ENCODE measurements around the gene FFAR2.
A peak's percentile ranks its signal among the peaks of the same experiment; 100 is the strongest.
"Not testable (repeated sequence)": the region's sequence is repeated elsewhere in the genome, so short reads cannot be mapped to it uniquely, and the experiment has no call there.

The FFAR2 gene

GRCh38 chr19:35458192-35458591 is 10.1 kb downstream of the FFAR2 start:
- DNase-seq, result no peak

GRCh38 chr19:35458731-35459391 is 10.8 kb downstream of the FFAR2 start:
- no peak for DNase-seq

- DNase-seq, result no peak
Measured at GRCh38 chr19:35459414-35460082, 11.5 kb downstream of the FFAR2 start.

- no peak for DNase-seq
Measured at GRCh38 chr19:35460608-35461007, 12.6 kb downstream of the FFAR2 start.

GRCh38 chr19:35461060-35461459 is 13.0 kb downstream of the FFAR2 start:
- DNase-seq, result no peak

GRCh38 chr19:35461788-35462187 is 13.7 kb downstream of the FFAR2 start:
- DNase-seq, result not testable (repeated sequence)

- peak; percentile 87 for DNase-seq
Measured at GRCh38 chr19:35462476-35462953, 14.5 kb downstream of the FFAR2 start.

- DNase-seq, result not testable (repeated sequence)
Measured at GRCh38 chr19:35462956-35463355, 14.9 kb downstream of the FFAR2 start.

GRCh38 chr19:35466259-35466658 is 18.2 kb downstream of the FFAR2 start:
- DNase-seq, result no peak

- peak; percentile 71 for DNase-seq
Measured at GRCh38 chr19:35468637-35469036, 20.6 kb downstream of the FFAR2 start.

- no peak for DNase-seq
Measured at GRCh38 chr19:35470128-35470527, 22.1 kb downstream of the FFAR2 start.

- DNase-seq, result not testable (repeated sequence)
Measured at GRCh38 chr19:35471075-35471474, 23.0 kb downstream of the FFAR2 start.

- no peak for DNase-seq
Measured at GRCh38 chr19:35471946-35472345, 23.9 kb downstream of the FFAR2 start.

GRCh38 chr19:35474104-35474503 is 26.0 kb downstream of the FFAR2 start:
- DNase-seq, result no peak

- not testable (repeated sequence) for DNase-seq
Measured at GRCh38 chr19:35474594-35474993, 26.5 kb downstream of the FFAR2 start.

GRCh38 chr19:35476149-35476548 is 28.1 kb downstream of the FFAR2 start:
- no peak for DNase-seq

- DNase-seq, result no peak
Measured at GRCh38 chr19:35478794-35479677, 31.0 kb downstream of the FFAR2 start.

- no peak for DNase-seq
Measured at GRCh38 chr19:35483089-35483488, 35.0 kb downstream of the FFAR2 start.

- DNase-seq, result no peak
Measured at GRCh38 chr19:35484252-35485036, 36.4 kb downstream of the FFAR2 start.

- DNase-seq, result no peak
Measured at GRCh38 chr19:35486268-35486708, 38.2 kb downstream of the FFAR2 start.

- no peak for DNase-seq
Measured at GRCh38 chr19:35487656-35488182, 39.7 kb downstream of the FFAR2 start.

- no peak for DNase-seq
Measured at GRCh38 chr19:35488677-35489076, 40.6 kb downstream of the FFAR2 start.

Data from CD4-positive, alpha-beta T cell treated with Interleukin-4 for 4 hours (primary cell).